ENCODE measurements around the gene SRSF2.

The SRSF2 gene

GRCh38 chr17:76696763-76697701 lies 40.1 kb downstream of the SRSF2 start:
- no peaks in the 10 kb centered on the region for H3K9me2 ChIP-seq (replicated peaks; ENCODE audit: insufficient read depth, low read length)
- no peak overlapping the region for H2AFZ ChIP-seq (ENCODE audit: low read depth, low read length, severe bottlenecking)
- no peak overlapping the region for H3K27ac ChIP-seq (ENCODE audit: low read depth, low read length)
- H3K9ac ChIP-seq (ENCODE audit: low read length) = no peak overlapping the region
- H3K9me3 ChIP-seq (ENCODE audit: insufficient read depth, low read length) = no peaks in the 10 kb centered on the region
- H3K79me2 ChIP-seq (ENCODE audit: insufficient read depth, low read length) = no peaks in the 10 kb centered on the region
- no peak for TF ChIP-seq EZH2phosphoT487 (conservative IDR thresholded peaks at IDR 0.05; ENCODE audit: low read length)
- TF ChIP-seq, protein P1, sequence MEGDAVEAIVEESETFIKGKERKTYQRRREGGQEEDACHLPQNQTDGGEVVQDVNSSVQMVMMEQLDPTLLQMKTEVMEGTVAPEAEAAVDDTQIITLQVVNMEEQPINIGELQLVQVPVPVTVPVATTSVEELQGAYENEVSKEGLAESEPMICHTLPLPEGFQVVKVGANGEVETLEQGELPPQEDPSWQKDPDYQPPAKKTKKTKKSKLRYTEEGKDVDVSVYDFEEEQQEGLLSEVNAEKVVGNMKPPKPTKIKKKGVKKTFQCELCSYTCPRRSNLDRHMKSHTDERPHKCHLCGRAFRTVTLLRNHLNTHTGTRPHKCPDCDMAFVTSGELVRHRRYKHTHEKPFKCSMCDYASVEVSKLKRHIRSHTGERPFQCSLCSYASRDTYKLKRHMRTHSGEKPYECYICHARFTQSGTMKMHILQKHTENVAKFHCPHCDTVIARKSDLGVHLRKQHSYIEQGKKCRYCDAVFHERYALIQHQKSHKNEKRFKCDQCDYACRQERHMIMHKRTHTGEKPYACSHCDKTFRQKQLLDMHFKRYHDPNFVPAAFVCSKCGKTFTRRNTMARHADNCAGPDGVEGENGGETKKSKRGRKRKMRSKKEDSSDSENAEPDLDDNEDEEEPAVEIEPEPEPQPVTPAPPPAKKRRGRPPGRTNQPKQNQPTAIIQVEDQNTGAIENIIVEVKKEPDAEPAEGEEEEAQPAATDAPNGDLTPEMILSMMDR (IDR thresholded peaks at IDR 0.05; ENCODE audit: insufficient read depth, low read length, poor library complexity, severe bottlenecking) = no peak
- no peak overlapping the region for H3K4me2 ChIP-seq (ENCODE audit: low read depth, low read length, poor library complexity, severe bottlenecking)
- no peaks in the 10 kb centered on the region for H3F3A ChIP-seq (ENCODE audit: insufficient read depth)
- no peaks in the 10 kb centered on the region for H4K20me1 ChIP-seq (ENCODE audit: low read depth, low read length)
- no peaks in the 10 kb centered on the region for H3K36me3 ChIP-seq (ENCODE audit: low read length)
- H3K4me3 ChIP-seq (ENCODE audit: insufficient read depth, low read length, poor library complexity, severe bottlenecking) = no peak overlapping the region
- H3K27me3 ChIP-seq (ENCODE audit: low read length) = no peaks in the 10 kb centered on the region

DNA sequence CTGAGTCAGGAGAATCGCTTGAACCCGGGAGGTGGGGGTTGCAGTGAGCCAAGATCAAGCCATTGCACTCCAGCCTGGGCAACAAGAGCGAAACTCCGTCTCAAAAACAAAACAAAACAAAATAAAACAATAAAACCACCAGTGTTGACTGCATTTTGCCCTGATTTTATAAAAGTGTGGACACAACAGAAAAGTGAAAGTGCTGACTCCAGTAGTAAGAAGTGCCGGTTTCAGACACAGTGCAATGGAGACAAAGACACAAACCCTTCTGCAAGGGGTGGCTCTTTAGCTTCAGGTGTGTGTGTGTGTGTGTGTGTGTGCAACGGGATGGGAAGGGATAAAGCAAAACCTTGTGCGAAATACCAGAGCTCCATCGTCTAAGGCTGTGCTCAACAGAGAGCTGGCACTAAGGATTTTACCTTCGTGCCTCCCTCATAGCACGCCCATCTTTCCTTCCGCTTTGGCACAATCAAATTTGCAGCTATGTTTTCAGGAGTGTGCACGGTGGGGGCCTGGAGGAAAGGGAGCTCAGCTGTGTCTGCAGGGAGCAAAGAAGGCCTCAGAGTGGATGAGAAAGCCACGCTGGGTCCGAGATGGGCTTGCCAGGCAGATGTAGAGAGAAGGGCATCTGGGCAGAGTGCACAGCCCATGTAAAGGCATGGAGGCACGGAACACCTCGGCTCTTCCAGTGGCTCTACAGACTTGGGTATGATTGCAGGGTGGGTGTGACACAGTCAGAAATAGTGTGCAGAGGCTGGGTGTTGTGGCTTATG lies 41.9 kb downstream of the SRSF2 start:
- Histone ChIP-seq H4K20me1 (ENCODE audit: low read depth, low read length) (no peaks in the 10 kb centered on the region), H2AFZ (ENCODE audit: low read depth, low read length, severe bottlenecking) (no peak overlapping the region), H3F3A (ENCODE audit: insufficient read depth) (no peaks in the 10 kb centered on the region), H3K79me2 (ENCODE audit: insufficient read depth, low read length) (no peaks in the 10 kb centered on the region), H3K27me3 (ENCODE audit: low read length) (no peaks in the 10 kb centered on the region), H3K9me2 (replicated peaks; ENCODE audit: insufficient read depth, low read length) (no peaks in the 10 kb centered on the region), H3K4me3 (ENCODE audit: insufficient read depth, low read length, poor library complexity, severe bottlenecking) (no peak overlapping the region), H3K4me2 (ENCODE audit: low read depth, low read length, poor library complexity, severe bottlenecking) (no peak overlapping the region), H3K27ac (ENCODE audit: low read depth, low read length) (no peak overlapping the region), H3K9me3 (ENCODE audit: insufficient read depth, low read length) (no peaks in the 10 kb centered on the region), H3K36me3 (ENCODE audit: low read length) (no peaks in the 10 kb centered on the region), H3K9ac (ENCODE audit: low read length) (no peak overlapping the region)
- TF ChIP-seq EZH2phosphoT487 (conservative IDR thresholded peaks at IDR 0.05; ENCODE audit: low read length) = no peak
- TF ChIP-seq, protein P1 (IDR thresholded peaks at IDR 0.05; ENCODE audit: insufficient read depth, low read length, poor library complexity, severe bottlenecking) = no peak

DNA sequence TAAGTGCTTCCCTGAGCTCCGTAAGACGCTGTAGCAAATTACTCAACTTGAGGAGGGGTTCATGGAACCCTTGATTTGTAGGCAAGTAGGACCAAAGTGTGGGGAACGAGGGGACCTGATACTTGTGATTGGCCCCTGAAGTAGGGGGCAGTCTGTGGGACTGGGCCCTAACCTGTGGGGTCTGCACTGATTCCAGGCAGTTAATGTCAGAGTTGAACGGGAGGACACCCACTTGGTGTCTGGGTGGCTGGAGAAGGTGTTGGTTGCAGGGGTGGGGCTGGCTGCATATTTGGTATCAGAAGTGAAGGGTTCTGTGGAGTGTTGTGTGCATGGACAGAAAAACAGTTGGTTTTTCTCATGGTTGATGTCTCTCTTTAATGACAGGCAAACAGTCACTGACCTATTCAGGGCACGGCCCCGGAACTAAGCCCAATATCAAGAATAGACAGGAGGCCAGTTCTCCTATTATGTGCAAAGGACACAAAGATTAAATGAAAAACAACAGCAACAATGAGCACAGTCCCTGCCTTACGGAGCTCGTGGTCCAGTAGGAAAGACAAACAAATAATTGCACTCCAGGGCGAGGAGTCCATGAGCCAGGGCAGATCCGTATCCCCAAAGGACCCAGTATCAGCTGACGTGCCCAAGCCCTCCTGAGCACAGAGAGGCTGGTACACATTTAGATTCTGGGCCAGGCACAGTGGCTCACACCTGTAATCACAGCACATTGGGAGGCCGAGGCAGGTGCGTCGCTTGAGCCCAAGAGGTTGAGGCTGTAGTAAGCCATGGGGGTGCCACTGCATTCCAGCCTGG lies 45.5 kb downstream of the SRSF2 start:
- Histone ChIP-seq H3K4me2 (ENCODE audit: low read depth, low read length, poor library complexity, severe bottlenecking) (no peak overlapping the region), H3F3A (ENCODE audit: insufficient read depth) (no peaks in the 10 kb centered on the region), H3K9me3 (ENCODE audit: insufficient read depth, low read length) (no peaks in the 10 kb centered on the region), H3K36me3 (ENCODE audit: low read length) (no peaks in the 10 kb centered on the region), H3K27ac (ENCODE audit: low read depth, low read length) (no peak overlapping the region), H4K20me1 (ENCODE audit: low read depth, low read length) (no peaks in the 10 kb centered on the region), H3K79me2 (ENCODE audit: insufficient read depth, low read length) (no peaks in the 10 kb centered on the region), H3K9me2 (replicated peaks; ENCODE audit: insufficient read depth, low read length) (no peaks in the 10 kb centered on the region), H2AFZ (ENCODE audit: low read depth, low read length, severe bottlenecking) (no peak overlapping the region), H3K9ac (ENCODE audit: low read length) (no peak overlapping the region), H3K27me3 (ENCODE audit: low read length) (no peaks in the 10 kb centered on the region), H3K4me3 (ENCODE audit: insufficient read depth, low read length, poor library complexity, severe bottlenecking) (no peak overlapping the region)
- no peak for TF ChIP-seq EZH2phosphoT487 (conservative IDR thresholded peaks at IDR 0.05; ENCODE audit: low read length)
- TF ChIP-seq, protein P1 (IDR thresholded peaks at IDR 0.05; ENCODE audit: insufficient read depth, low read length, poor library complexity, severe bottlenecking) = no peak
